H9 (cell line): ENCODE data around the gene PXDC1. TPM values are rescaled to one million over a fixed set of nuclear protein-coding genes. Genes with fewer than 3 reads are reported as not detected.

Source experiments
- DNase-seq: peaks from one replicate; pipeline ENCODE4 v3.0.0-alpha.2; 2017
- H2AFZ ChIP-seq: one replicate; pipeline ENCODE4 v1.6.1; 2013; ENCODE audit warnings: mild to moderate bottlenecking, low read length, control low read depth, moderate library complexity
- H2AK5ac ChIP-seq: 2 replicates; pipeline ENCODE4 v1.6.1; 2013; ENCODE audit warnings: low read length, control low read depth, mixed read lengths; ENCODE audit not compliant: insufficient read length
- H2BK120ac ChIP-seq: one replicate; pipeline ENCODE4 v1.6.1; 2013; ENCODE audit warnings: low read depth, mild to moderate bottlenecking, low read length, control low read depth, inconsistent platforms; ENCODE audit not compliant: poor library complexity, severe bottlenecking
- H2BK12ac ChIP-seq: 2 replicates; pipeline ENCODE4 v1.6.1; 2013; ENCODE audit warnings: low read length, control low read depth, mixed read lengths, low read depth; ENCODE audit not compliant: insufficient read length
- H2BK15ac ChIP-seq: 2 replicates; pipeline ENCODE4 v1.6.1; 2013; ENCODE audit warnings: low read depth, low read length, control low read depth
- H2BK20ac ChIP-seq: one replicate; pipeline ENCODE4 v1.6.1; 2013; ENCODE audit warnings: low read depth, mild to moderate bottlenecking, low read length, control low read depth, inconsistent platforms; ENCODE audit not compliant: poor library complexity, severe bottlenecking
- H2BK5ac ChIP-seq: 2 replicates; pipeline ENCODE4 v1.6.1; 2013; ENCODE audit warnings: low read length, control low read depth, mixed read lengths; ENCODE audit not compliant: insufficient read length
- H3K14ac ChIP-seq: 2 replicates; pipeline ENCODE4 v1.6.1; 2013; ENCODE audit warnings: low read length, control low read depth; ENCODE audit not compliant: insufficient read depth
- H3K18ac ChIP-seq: 2 replicates; pipeline ENCODE4 v1.6.1; 2013; ENCODE audit warnings: low read depth, mild to moderate bottlenecking, mixed read lengths, low read length, control low read depth; ENCODE audit not compliant: insufficient read length
- H3K23ac ChIP-seq: 2 replicates; pipeline ENCODE4 v1.6.1; 2013; ENCODE audit warnings: low read length, control low read depth, mixed read lengths, low read depth; ENCODE audit not compliant: insufficient read length
- H3K23me2 ChIP-seq: 2 replicates; pipeline ENCODE4 v1.6.1; 2013; ENCODE audit warnings: low read depth, mild to moderate bottlenecking, mixed read lengths, low read length, control low read depth; ENCODE audit not compliant: insufficient read length, poor library complexity, severe bottlenecking
- H3K27ac ChIP-seq: 2 replicates; pipeline ENCODE4 v1.5.1; 2013; ENCODE audit warnings: low read length, control low read depth, mixed read lengths, low read depth; ENCODE audit not compliant: insufficient read length
- H3K27me3 ChIP-seq: 2 replicates; pipeline ENCODE4 v1.6.1; 2013; ENCODE audit warnings: low read length, control low read depth, inconsistent platforms; ENCODE audit not compliant: insufficient read depth
- H3K4ac ChIP-seq: 2 replicates; pipeline ENCODE4 v1.6.1; 2013; ENCODE audit warnings: low read depth, mild to moderate bottlenecking, control low read depth, inconsistent platforms, low read length, moderate library complexity
- H3K4me1 ChIP-seq: 2 replicates; pipeline ENCODE4 v1.6.1; 2013; ENCODE audit warnings: low read length, control low read depth, inconsistent platforms; ENCODE audit not compliant: insufficient read depth
- H3K4me2 ChIP-seq: 2 replicates; pipeline ENCODE4 v1.6.1; 2013; ENCODE audit warnings: low read length, control low read depth, mixed read lengths; ENCODE audit not compliant: insufficient read length, insufficient read depth
- H3K56ac ChIP-seq: 2 replicates; pipeline ENCODE4 v1.6.1; 2013; ENCODE audit warnings: low read depth, mild to moderate bottlenecking, mixed read lengths, low read length, control low read depth; ENCODE audit not compliant: insufficient read length
- H3K79me1 ChIP-seq: 2 replicates; pipeline ENCODE4 v1.6.1; 2013; ENCODE audit warnings: low read depth, mild to moderate bottlenecking, moderate library complexity, low read length, control low read depth, inconsistent platforms; ENCODE audit not compliant: insufficient read depth, poor library complexity, severe bottlenecking
- H3K79me2 ChIP-seq: 2 replicates; pipeline ENCODE4 v1.6.1; 2013; ENCODE audit warnings: low read length, control low read depth, inconsistent platforms; ENCODE audit not compliant: insufficient read depth
- H3K9ac ChIP-seq: 2 replicates; pipeline ENCODE4 v1.6.1; 2013; ENCODE audit warnings: low read length, control low read depth, mixed read lengths; ENCODE audit not compliant: insufficient read length; ENCODE audit errors: extremely low read depth
- H3K9me3 ChIP-seq: one replicate; pipeline ENCODE4 v1.6.1; 2013; ENCODE audit warnings: low read depth, low read length, inconsistent platforms; ENCODE audit not compliant: control insufficient read depth
- H3T11ph ChIP-seq: one replicate; pipeline ENCODE4 v1.6.1; 2013; ENCODE audit warnings: mild to moderate bottlenecking, low read length, control low read depth, inconsistent platforms
- H4K20me1 ChIP-seq: one replicate; pipeline ENCODE4 v1.6.1; 2013; ENCODE audit not compliant: control insufficient read depth, insufficient read length, insufficient read depth
- H4K5ac ChIP-seq: 2 replicates; pipeline ENCODE4 v1.6.1; 2013; ENCODE audit warnings: low read depth, mild to moderate bottlenecking, mixed read lengths, low read length, control low read depth; ENCODE audit not compliant: insufficient read length
- H4K8ac ChIP-seq: replicated peaks from 2 replicates; pipeline ENCODE4 v1.6.1; 2013; ENCODE audit warnings: low read length, control low read depth, mixed read lengths, low read depth; ENCODE audit not compliant: insufficient read length
- H4K91ac ChIP-seq: 2 replicates; pipeline ENCODE4 v1.6.1; 2013; ENCODE audit warnings: low read depth, mild to moderate bottlenecking, moderate library complexity, mixed read lengths, low read length, control low read depth; ENCODE audit not compliant: insufficient read length
- H3K27ac Mint-ChIP-seq, 3 experiments: 2 replicates in 2 of 3; 3 replicates in 1 of 3; pipeline ENCODE4 v1.8.0; 2020 to 2021; ENCODE audit warnings: mixed read lengths in 3 of 3, mild to moderate bottlenecking in 1 of 3, moderate library complexity in 1 of 3
- H3K27me3 Mint-ChIP-seq: 2 replicates; pipeline ENCODE4 v1.8.0; 2021; ENCODE audit warnings: low read depth, mild to moderate bottlenecking, moderate library complexity, mixed read lengths
- H3K36me3 Mint-ChIP-seq, 3 experiments: 2 replicates in 2 of 3; 3 replicates in 1 of 3; pipeline ENCODE4 v1.8.0; 2020 to 2021; ENCODE audit warnings: low read depth in 3 of 3, mixed read lengths in 3 of 3; ENCODE audit not compliant: insufficient read depth in 1 of 3
- H3K4me1 Mint-ChIP-seq, 2 experiments: 2 replicates each; pipeline ENCODE4 v1.8.0; 2020; ENCODE audit warnings: mixed read lengths in 2 of 2
- H3K4me3 Mint-ChIP-seq, 2 experiments: 2 replicates in 1 of 2; 3 replicates in 1 of 2; pipeline ENCODE4 v1.8.0; 2020 to 2021; ENCODE audit warnings: mild to moderate bottlenecking in 2 of 2, mixed read lengths in 2 of 2, moderate library complexity in 1 of 2
- H3K9me3 Mint-ChIP-seq, 2 experiments: 2 replicates in 1 of 2; 3 replicates in 1 of 2; pipeline ENCODE4 v1.8.0; 2020; ENCODE audit warnings: mild to moderate bottlenecking in 2 of 2, mixed read lengths in 2 of 2, moderate library complexity in 1 of 2
- CTCF ChIP-seq: fragments of 200-600 bp; sonication (generic); conservative IDR thresholded peaks from 3 replicates; pipeline ENCODE4 v1.8.0; 2021; ENCODE audit warnings: antibody characterized with exemption, mild to moderate bottlenecking
- WGBS: extraction: QIAGEN DNeasy Blood & Tissue Kit; methylation state at CpG from one replicate; pipeline ENCODE4 v1.1.7; 2013; ENCODE audit warnings: missing lambda C conversion rate, low lambda C conversion rate, mixed read lengths; ENCODE audit not compliant: insufficient read length; ENCODE audit errors: extremely low coverage; 5-methylcytosine and 5-hydroxymethylcytosine counted together
- total RNA-seq: library from RNA; stranded (reverse); gene quantifications from 2 replicates; pipeline ENCODE4 v1.2.1, GENCODE V29; 2021

PXDC1 gene
- total RNA-seq, 1 experiment from 2014 or later = 3.1 TPM

- Histone ChIP-seq H3K4ac (no peak overlapping the region), H3K4me2 (no peak overlapping the region), H2AK5ac (no peak overlapping the region), H3K56ac (no peak overlapping the region), H2BK120ac (no peak overlapping the region), H2BK20ac (no peak overlapping the region), H3K79me1 (no peaks in the 10 kb centered on the region), H2BK5ac (no peak overlapping the region), H3K9me3 (no peaks in the 10 kb centered on the region), H3K27ac (no peak overlapping the region), H3K27me3 (no peaks in the 10 kb centered on the region), H3K4me1 (no peaks in the 10 kb centered on the region), H3K23me2 (no peaks in the 10 kb centered on the region), H3K79me2 (no peaks in the 10 kb centered on the region), H4K91ac (no peak overlapping the region), H3K23ac (no peak overlapping the region), H4K5ac (no peak overlapping the region), H3K9ac (no peak overlapping the region), H3K18ac (no peak overlapping the region), H3K14ac (no peak overlapping the region), H3T11ph (no peak overlapping the region), H2BK12ac (no peak overlapping the region), H2AFZ (no peak overlapping the region), H4K20me1 (no peaks in the 10 kb centered on the region), H4K8ac (no peak overlapping the region), H2BK15ac (no peak overlapping the region)
- Mint-ChIP-seq H3K27me3 (peaks cover 2% of the 10 kb centered on the region), H3K36me3 (peaks cover 19 to 21% (median 19%) of the 10 kb centered on the region in 3 experiments), H3K9me3 (peaks cover 8 to 19% of the 10 kb centered on the region in 2 experiments; a peak in 4 of 5 replicates), H3K27ac (no peak overlapping the region), H3K4me1 (peaks cover 11 to 12% of the 10 kb centered on the region in 2 experiments), H3K4me3 (no peak overlapping the region)
- no CpG with 5 or more reads among the region's 17 CpGs for WGBS
- no peak for DNase-seq
- TF ChIP-seq CTCF = no peak
These were observed 18.1 kb downstream of the PXDC1 start for GRCh38 chr6:3733321-3733925.
